GM18526 (cell line): ENCODE data around the gene SMAD3.
A peak's percentile ranks its signal among the peaks of the same experiment; 100 is the strongest.

Experiments used
- POLR2A ChIP-seq: IDR thresholded peaks from 3 replicates; pipeline ENCODE4 v1.6.1; 2011; ENCODE audit not compliant: insufficient read length; ENCODE audit errors: extremely low read depth

Gene SMAD3

GRCh38 chr15:67115586-67115969 is 50.2 kb downstream of the SMAD3 start:
- no peak for TF ChIP-seq POLR2A

- no peak for TF ChIP-seq POLR2A
Observed at GRCh38 chr15:67116742-67117141, 51.3 kb downstream of the SMAD3 start.

- TF ChIP-seq POLR2A: no peak
Observed at GRCh38 chr15:67117370-67117769, 52.0 kb downstream of the SMAD3 start.

- no peak for TF ChIP-seq POLR2A
Observed at GRCh38 chr15:67118808-67119207, 53.4 kb downstream of the SMAD3 start.

GRCh38 chr15:67119238-67119846 is 53.9 kb downstream of the SMAD3 start:
- no peak for TF ChIP-seq POLR2A

DNA sequence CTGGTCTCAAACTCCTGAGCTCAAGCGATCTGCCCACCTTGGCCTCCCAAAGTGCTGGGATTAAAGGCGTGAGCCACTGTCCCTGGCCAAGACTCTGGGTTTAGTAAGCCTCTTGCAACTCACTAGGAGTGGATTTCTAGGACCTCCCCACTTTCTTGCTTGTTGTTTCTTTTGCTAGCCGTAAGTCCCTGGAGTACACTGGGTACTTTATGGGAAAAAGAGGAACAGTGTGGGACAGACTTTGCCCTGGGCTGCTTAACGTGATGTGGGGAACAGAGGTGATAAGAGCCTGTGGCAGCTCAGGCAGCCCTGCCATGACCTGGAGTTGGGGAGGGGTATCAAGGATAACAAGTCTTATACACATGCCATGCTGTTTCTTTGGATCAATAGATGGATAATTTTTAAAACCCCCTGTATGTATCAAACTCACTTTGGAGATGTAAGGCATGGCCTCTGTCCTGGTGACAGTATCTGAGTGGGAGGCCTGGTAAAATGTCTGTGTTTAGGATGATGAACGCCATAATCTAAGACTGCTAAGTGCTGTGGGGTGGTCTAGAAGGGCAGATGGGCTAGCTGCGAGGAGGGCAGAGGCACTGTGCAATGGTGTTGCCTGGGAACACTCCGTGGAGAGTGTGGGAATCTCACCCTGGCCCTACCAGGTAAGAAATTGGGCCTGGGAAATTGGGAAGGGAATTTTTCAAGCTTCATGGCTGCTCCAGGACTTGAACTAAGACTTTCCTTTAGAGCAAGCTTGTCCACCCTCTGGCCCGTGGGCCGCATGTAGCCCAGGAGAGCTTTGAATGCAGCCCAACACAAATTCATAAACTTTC is 54.8 kb downstream of the SMAD3 start:
- TF ChIP-seq POLR2A: no peak

GRCh38 chr15:67120839-67121643 is 55.6 kb downstream of the SMAD3 start:
- TF ChIP-seq POLR2A: peak; percentile 38

- TF ChIP-seq POLR2A: no peak
Observed at GRCh38 chr15:67121644-67122605, 56.5 kb downstream of the SMAD3 start.

DNA sequence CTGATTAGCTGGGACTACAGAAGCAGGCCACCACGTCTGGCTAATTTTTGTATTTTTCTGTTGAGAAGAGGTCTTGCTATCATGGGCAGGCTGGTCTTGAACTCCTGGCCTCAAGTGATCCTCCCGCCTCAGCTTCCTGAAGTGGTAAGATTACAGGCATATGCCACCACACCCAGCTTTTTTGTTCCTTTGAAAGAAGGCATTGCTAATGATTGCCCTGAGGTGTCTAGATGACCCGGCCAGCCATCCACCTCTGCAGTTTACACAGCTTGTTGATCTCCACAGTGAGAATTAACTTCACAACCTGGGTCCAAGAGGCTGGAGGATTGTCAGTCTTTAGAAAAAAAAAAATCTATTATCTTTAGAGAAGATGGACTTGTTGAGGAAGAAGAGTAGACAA is 58.7 kb downstream of the SMAD3 start:
- TF ChIP-seq POLR2A: no peak

DNA sequence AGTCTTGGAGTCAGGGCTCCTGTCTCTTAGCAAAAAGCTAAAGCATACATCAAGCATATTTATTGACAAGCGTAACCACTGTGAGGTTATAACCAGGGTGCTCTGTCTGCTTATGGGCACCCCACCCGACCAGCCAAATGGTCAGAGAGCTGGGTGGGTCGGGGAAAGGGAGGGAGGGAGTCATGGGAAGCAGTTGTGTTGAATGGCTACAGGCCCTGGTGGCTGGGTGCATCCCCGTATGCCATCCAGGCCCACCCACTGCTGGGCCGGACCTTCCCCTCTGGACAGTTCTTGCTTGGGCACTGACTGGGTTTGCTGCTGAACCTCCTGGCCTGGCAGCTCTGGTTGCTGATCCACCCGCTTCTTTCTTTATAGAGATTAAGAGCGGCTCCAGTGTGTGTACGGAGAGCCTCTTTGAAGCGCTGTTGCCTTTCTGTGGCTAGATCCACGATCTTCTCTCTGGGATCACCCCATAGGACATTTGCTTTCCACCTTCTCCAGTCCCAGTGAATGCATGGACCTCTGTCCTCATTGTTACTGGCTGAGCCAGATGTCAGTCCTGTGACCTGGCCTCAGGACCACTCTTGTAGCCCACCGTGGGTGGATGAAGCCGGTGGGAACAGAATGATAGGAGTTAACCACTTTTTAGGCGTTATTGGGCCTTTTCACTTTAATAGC is 59.6 kb downstream of the SMAD3 start:
- no peak for TF ChIP-seq POLR2A

GRCh38 chr15:67125589-67126502 is 60.4 kb downstream of the SMAD3 start:
- no peak for TF ChIP-seq POLR2A

DNA sequence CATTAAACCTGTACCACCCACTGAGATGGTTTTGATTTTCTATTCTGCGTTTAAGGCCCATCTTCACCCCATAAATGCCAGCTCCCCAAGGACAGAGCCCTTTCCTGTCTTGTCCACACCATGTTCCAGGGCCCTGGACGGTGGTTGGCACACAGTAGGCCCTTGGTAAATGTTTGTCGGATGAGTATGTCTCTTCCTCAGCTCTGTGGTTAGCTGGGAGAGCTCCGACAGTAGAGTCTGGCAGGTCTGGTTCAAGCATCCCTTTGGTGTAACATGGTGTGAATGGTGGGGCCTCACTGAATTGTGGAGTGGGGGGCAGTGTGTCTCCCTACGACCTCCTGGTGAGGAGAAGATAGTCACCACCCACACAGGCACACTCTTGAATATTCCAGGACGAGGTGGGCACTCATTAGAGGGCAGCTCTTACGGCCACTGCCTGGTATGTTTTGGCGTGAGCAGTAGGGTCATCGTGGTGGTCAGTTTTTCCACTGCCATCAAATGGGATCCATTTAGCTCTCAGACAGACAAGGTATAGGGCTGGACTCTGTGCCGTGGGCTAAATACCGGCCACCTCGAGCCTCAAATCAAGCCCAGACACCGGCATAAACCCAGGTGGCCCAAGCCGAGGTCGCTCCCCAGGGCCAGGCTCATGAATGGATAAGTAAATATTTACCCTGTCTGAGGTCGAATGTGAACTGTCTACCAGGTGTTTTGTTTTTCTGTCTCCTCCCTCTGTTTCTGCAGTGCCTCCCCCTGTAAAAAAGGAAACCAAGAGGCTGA is 61.3 kb downstream of the SMAD3 start:
- no peak for TF ChIP-seq POLR2A

- TF ChIP-seq POLR2A: no peak
Observed at GRCh38 chr15:67127331-67127664, 61.9 kb downstream of the SMAD3 start.
